Neutrophil (primary cell): ENCODE data around the gene ZEB1.

ENCODE experiments used
- H3K27ac ChIP-seq: fragments of 200-600 bp; sonication (generic); 2 replicates; pipeline ENCODE4 v1.5.1; 2016; ENCODE audit warnings: mild to moderate bottlenecking, moderate library complexity
- H3K27me3 ChIP-seq: fragments of 200-600 bp; sonication (generic); 2 replicates; pipeline ENCODE4 v1.6.0; 2016; ENCODE audit warnings: mild to moderate bottlenecking
- H3K36me3 ChIP-seq: fragments of 200-600 bp; sonication (generic); 2 replicates; pipeline ENCODE4 v1.5.1; 2017
- H3K4me1 ChIP-seq, 2 experiments: fragments of 200-600 bp in 1 of 2; sonication (generic) in 1 of 2; 1 replicate in 1 of 2; 2 replicates in 1 of 2; pipeline versions ENCODE4 v1.5.1 to v1.6.1; 2013 to 2016; ENCODE audit warnings: low read depth in 1 of 2, low read length in 1 of 2, mild to moderate bottlenecking in 1 of 2, moderate library complexity in 1 of 2; ENCODE audit not compliant: control insufficient read depth in 1 of 2, insufficient read depth in 1 of 2
- H3K4me3 ChIP-seq, 2 experiments: fragments of 200-600 bp in 1 of 2; sonication (generic) in 1 of 2; 1 replicate in 1 of 2; 2 replicates in 1 of 2; pipeline ENCODE4 v1.5.1; 2013 to 2016; ENCODE audit warnings: low read depth in 1 of 2, low read length in 1 of 2, mild to moderate bottlenecking in 1 of 2, moderate library complexity in 1 of 2
- H3K9me3 ChIP-seq: fragments of 200-600 bp; sonication (generic); 2 replicates; pipeline ENCODE4 v1.5.1; 2016
- CTCF ChIP-seq: fragments of 200-600 bp; sonication (generic); IDR thresholded peaks from 2 replicates; pipeline ENCODE4 v1.5.1; 2016; ENCODE audit warnings: antibody characterized with exemption

Gene ZEB1

GRCh38 chr10:31467791-31468535, 148.9 kb downstream of the ZEB1 start:
- no peak for TF ChIP-seq CTCF
- no peaks in the 10 kb centered on the region for H3K4me1 ChIP-seq
- H3K9me3 ChIP-seq, result peaks cover 6% of the 10 kb centered on the region
- H3K36me3 ChIP-seq, result peaks cover 12% of the 10 kb centered on the region
- no peak overlapping the region for H3K4me3 ChIP-seq
- H3K27ac ChIP-seq, result no peak overlapping the region
- no peaks in the 10 kb centered on the region for H3K27me3 ChIP-seq

DNA sequence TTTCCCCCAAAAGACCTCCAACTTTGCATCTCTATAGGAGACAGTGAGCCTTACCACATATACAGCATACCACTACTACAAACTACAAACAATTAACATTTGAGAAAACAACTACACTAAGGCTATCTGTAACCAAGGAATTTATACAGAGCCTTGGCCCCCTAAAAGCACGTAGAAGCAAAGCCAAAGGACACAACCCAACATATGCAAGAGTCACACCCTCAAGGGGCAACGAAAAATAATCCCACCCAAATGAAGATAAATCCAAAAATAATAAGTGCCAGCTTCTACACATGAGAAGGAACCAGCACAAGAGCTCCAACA, 149.5 kb downstream of the ZEB1 start:
- Histone ChIP-seq H3K9me3 (peaks cover 6% of the 10 kb centered on the region), H3K36me3 (peaks cover 12% of the 10 kb centered on the region), H3K27ac (no peak overlapping the region), H3K4me1 (no peaks in the 10 kb centered on the region), H3K27me3 (no peaks in the 10 kb centered on the region), H3K4me3 (no peak overlapping the region)
- TF ChIP-seq CTCF, result no peak

- no peaks in the 10 kb centered on the region for H3K27me3 ChIP-seq
- no peaks in the 10 kb centered on the region for H3K36me3 ChIP-seq
- no peak overlapping the region for H3K4me3 ChIP-seq
- H3K4me1 ChIP-seq, result no peaks in the 10 kb centered on the region
- TF ChIP-seq CTCF, result no peak
- no peaks in the 10 kb centered on the region for H3K9me3 ChIP-seq
- no peak overlapping the region for H3K27ac ChIP-seq
These were observed 156.5 kb downstream of the ZEB1 start for GRCh38 chr10:31475519-31475918.

- TF ChIP-seq CTCF, result no peak
- Histone ChIP-seq H3K4me1 (no peaks in the 10 kb centered on the region), H3K36me3 (no peaks in the 10 kb centered on the region), H3K27me3 (no peaks in the 10 kb centered on the region), H3K9me3 (no peaks in the 10 kb centered on the region), H3K4me3 (no peak overlapping the region), H3K27ac (no peak overlapping the region)
These were observed 157.1 kb downstream of the ZEB1 start for GRCh38 chr10:31476088-31476487.

GRCh38 chr10:31477584-31477983, 158.6 kb downstream of the ZEB1 start:
- Histone ChIP-seq H3K27ac (no peak overlapping the region), H3K27me3 (no peaks in the 10 kb centered on the region), H3K36me3 (no peaks in the 10 kb centered on the region), H3K4me3 (no peak overlapping the region), H3K9me3 (no peaks in the 10 kb centered on the region), H3K4me1 (no peaks in the 10 kb centered on the region)
- no peak for TF ChIP-seq CTCF
